Brain microvascular endothelial cell (primary cell): ENCODE results near the gene AR.

Source experiments
- DNase-seq: peaks from one replicate; pipeline ENCODE4 v3.0.0-alpha.2; 2020
- H3K27ac ChIP-seq: fragments of 250-450 bp; sonication (Bioruptor Pico); 2 replicates; pipeline ENCODE4 v1.5.1; 2020; ENCODE audit warnings: mild to moderate bottlenecking, moderate library complexity
- H3K27me3 ChIP-seq: fragments of 250-450 bp; sonication (Bioruptor Pico); replicated peaks from 2 replicates; pipeline ENCODE4 v1.5.1; 2020; ENCODE audit warnings: mild to moderate bottlenecking
- H3K36me3 ChIP-seq: fragments of 250-450 bp; sonication (Bioruptor Pico); replicated peaks from 2 replicates; pipeline ENCODE4 v1.5.1; 2020; ENCODE audit warnings: mild to moderate bottlenecking
- H3K4me3 ChIP-seq: 2 replicates; pipeline ENCODE4 v1.5.1; 2011; ENCODE audit warnings: low read depth, mild to moderate bottlenecking, control low read depth, low read length, moderate library complexity
- in situ Hi-C: cut with HindIII; loops from 2 replicates; pipeline ENCODE4 v1.10.0; 2017; ENCODE audit warnings: low sequenced_read_pairs, low pct_ligation_motif_present
- TF ChIP-seq, protein P1 (sequence below): IDR thresholded peaks from 2 replicates; pipeline ENCODE4 v1.5.1; 2011; ENCODE audit warnings: low read depth, mild to moderate bottlenecking, moderate library complexity, low read length, control low read depth, inconsistent platforms; ENCODE audit errors: missing control alignments

Gene AR

DNA sequence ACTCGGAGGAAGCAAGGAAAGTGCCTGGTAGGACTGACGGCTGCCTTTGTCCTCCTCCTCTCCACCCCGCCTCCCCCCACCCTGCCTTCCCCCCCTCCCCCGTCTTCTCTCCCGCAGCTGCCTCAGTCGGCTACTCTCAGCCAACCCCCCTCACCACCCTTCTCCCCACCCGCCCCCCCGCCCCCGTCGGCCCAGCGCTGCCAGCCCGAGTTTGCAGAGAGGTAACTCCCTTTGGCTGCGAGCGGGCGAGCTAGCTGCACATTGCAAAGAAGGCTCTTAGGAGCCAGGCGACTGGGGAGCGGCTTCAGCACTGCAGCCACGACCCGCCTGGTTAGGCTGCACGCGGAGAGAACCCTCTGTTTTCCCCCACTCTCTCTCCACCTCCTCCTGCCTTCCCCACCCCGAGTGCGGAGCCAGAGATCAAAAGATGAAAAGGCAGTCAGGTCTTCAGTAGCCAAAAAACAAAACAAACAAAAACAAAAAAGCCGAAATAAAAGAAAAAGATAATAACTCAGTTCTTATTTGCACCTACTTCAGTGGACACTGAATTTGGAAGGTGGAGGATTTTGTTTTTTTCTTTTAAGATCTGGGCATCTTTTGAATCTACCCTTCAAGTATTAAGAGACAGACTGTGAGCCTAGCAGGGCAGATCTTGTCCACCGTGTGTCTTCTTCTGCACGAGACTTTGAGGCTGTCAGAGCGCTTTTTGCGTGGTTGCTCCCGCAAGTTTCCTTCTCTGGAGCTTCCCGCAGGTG lies 637 bp downstream of the AR start:
- Histone ChIP-seq H3K27me3 (no peaks in the 10 kb centered on the region), H3K4me3 (peak overlapping the region; percentile 59), H3K27ac (no peak overlapping the region), H3K36me3 (no peaks in the 10 kb centered on the region)
- in situ Hi-C loops = no loop called here
- no peak for DNase-seq
- TF ChIP-seq, protein P1, sequence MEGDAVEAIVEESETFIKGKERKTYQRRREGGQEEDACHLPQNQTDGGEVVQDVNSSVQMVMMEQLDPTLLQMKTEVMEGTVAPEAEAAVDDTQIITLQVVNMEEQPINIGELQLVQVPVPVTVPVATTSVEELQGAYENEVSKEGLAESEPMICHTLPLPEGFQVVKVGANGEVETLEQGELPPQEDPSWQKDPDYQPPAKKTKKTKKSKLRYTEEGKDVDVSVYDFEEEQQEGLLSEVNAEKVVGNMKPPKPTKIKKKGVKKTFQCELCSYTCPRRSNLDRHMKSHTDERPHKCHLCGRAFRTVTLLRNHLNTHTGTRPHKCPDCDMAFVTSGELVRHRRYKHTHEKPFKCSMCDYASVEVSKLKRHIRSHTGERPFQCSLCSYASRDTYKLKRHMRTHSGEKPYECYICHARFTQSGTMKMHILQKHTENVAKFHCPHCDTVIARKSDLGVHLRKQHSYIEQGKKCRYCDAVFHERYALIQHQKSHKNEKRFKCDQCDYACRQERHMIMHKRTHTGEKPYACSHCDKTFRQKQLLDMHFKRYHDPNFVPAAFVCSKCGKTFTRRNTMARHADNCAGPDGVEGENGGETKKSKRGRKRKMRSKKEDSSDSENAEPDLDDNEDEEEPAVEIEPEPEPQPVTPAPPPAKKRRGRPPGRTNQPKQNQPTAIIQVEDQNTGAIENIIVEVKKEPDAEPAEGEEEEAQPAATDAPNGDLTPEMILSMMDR = no peak

DNA sequence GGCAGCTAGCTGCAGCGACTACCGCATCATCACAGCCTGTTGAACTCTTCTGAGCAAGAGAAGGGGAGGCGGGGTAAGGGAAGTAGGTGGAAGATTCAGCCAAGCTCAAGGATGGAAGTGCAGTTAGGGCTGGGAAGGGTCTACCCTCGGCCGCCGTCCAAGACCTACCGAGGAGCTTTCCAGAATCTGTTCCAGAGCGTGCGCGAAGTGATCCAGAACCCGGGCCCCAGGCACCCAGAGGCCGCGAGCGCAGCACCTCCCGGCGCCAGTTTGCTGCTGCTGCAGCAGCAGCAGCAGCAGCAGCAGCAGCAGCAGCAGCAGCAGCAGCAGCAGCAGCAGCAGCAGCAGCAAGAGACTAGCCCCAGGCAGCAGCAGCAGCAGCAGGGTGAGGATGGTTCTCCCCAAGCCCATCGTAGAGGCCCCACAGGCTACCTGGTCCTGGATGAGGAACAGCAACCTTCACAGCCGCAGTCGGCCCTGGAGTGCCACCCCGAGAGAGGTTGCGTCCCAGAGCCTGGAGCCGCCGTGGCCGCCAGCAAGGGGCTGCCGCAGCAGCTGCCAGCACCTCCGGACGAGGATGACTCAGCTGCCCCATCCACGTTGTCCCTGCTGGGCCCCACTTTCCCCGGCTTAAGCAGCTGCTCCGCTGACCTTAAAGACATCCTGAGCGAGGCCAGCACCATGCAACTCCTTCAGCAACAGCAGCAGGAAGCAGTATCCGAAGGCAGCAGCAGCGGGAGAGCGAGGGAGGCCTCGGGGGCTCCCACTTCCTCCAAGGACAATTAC lies 1.4 kb downstream of the AR start:
- Histone ChIP-seq H3K27ac (no peak overlapping the region), H3K4me3 (peak overlapping the region; percentile 59), H3K36me3 (no peaks in the 10 kb centered on the region), H3K27me3 (no peaks in the 10 kb centered on the region)
- DNase-seq = peak; percentile 18
- TF ChIP-seq, protein P1 = peak; percentile 15
- in situ Hi-C loops = no loop called here

DNA sequence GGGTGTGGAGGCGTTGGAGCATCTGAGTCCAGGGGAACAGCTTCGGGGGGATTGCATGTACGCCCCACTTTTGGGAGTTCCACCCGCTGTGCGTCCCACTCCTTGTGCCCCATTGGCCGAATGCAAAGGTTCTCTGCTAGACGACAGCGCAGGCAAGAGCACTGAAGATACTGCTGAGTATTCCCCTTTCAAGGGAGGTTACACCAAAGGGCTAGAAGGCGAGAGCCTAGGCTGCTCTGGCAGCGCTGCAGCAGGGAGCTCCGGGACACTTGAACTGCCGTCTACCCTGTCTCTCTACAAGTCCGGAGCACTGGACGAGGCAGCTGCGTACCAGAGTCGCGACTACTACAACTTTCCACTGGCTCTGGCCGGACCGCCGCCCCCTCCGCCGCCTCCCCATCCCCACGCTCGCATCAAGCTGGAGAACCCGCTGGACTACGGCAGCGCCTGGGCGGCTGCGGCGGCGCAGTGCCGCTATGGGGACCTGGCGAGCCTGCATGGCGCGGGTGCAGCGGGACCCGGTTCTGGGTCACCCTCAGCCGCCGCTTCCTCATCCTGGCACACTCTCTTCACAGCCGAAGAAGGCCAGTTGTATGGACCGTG lies 2.2 kb downstream of the AR start:
- in situ Hi-C loops = no loop called here
- DNase-seq = no peak
- Histone ChIP-seq H3K36me3 (no peaks in the 10 kb centered on the region), H3K4me3 (peak overlapping the region; percentile 59), H3K27me3 (no peaks in the 10 kb centered on the region), H3K27ac (no peak overlapping the region)
- TF ChIP-seq, protein P1 = no peak

DNA sequence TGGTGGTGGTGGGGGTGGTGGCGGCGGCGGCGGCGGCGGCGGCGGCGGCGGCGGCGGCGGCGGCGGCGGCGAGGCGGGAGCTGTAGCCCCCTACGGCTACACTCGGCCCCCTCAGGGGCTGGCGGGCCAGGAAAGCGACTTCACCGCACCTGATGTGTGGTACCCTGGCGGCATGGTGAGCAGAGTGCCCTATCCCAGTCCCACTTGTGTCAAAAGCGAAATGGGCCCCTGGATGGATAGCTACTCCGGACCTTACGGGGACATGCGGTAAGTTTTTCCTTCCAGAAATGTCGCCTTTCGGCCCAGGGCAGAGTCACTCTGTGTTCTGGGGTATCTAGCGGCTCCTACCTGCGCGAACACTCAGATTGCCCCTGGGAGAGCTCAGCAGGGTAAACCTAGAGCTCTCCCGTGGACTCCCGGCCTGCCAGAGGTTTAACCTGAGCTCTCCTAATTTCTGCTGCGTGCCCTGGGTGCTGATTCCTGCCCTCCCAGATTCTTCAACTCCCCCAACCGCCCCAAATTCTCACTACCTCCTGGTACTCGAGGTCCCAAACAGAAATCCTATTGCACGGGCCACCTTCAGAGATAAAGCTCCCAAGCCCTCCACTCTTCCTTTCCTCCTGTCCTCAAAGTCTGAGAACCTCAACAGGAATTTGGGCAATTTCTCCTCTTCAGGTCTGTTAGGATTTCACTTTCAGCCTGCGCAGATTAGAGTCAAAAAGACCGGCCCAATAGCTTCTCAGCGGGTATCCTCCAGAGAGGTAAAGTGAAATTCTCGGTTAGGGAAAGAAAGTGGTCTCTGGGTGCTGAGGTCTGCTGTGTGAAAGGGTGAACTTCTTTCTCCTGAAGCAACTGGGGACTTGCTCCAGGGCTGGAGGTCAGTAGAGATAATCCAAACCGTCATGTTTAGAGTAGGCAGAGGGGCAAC lies 2.9 kb downstream of the AR start:
- in situ Hi-C loops = no loop called here
- Histone ChIP-seq H3K27me3 (no peaks in the 10 kb centered on the region), H3K27ac (no peak overlapping the region), H3K36me3 (no peaks in the 10 kb centered on the region), H3K4me3 (peak overlapping the region; percentile 59)
- TF ChIP-seq, protein P1 = no peak
- no peak for DNase-seq

DNA sequence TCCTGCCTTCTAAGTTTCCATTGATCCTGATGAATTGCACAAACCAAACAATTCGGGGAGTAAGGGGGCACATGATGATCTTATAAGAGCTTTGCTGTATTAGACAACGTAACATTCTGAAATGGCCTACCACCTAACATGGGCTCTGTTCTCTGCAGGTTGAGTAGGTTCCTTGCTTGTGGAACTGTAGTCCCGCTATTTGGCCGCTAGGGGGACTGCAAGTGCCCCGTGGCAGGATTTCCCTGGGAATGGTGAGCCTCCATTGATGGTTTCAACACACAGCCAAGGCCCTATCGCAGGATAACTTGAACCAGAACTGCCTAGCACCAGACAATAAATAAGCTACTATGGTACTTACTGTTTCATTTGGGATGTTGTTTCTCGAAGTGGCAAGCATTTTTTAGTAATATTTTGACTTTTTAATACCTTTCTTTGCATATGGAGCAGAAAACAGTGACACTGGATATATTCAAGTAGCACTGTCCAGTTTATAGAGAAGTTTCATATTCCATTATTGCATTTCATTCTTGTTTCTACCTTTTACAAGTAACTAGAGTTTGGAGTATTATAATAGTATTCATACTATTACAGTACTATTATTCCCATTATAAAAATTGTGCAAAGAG lies 11.9 kb downstream of the AR start:
- peak; percentile 31 for DNase-seq
- no peaks in the 10 kb centered on the region for H3K27me3 ChIP-seq
- H3K4me3 ChIP-seq = no peak overlapping the region
- H3K36me3 ChIP-seq = no peaks in the 10 kb centered on the region
- in situ Hi-C loops = no loop called here
- H3K27ac ChIP-seq = no peak overlapping the region
- TF ChIP-seq, protein P1 = peak; percentile 90
